Vagina (tissue), 2 donors: Measurements from ENCODE around the gene USO1. TPM values are rescaled to one million over a fixed set of nuclear protein-coding genes. Genes with fewer than 3 reads are reported as not detected.

ENCODE experiments used
- DNase-seq, 2 donors: peaks; one replicate each; pipeline ENCODE4 v3.0.0-alpha.2; 2017; ENCODE audit errors: extremely low spot score in 2 of 2
- H3K27ac ChIP-seq: fragments of 200-600 bp; sonication (generic); one replicate; pipeline ENCODE4 v1.5.1; 2019
- H3K27me3 ChIP-seq: fragments of 200-600 bp; sonication (generic); one replicate; pipeline ENCODE4 v1.5.1; 2019
- H3K36me3 ChIP-seq, 2 donors: fragments of 200-600 bp; sonication (generic); one replicate each; pipeline ENCODE4 v1.5.1; 2017 to 2019
- H3K4me1 ChIP-seq: fragments of 200-600 bp; sonication (generic); one replicate; pipeline ENCODE4 v1.5.1; 2019
- H3K4me3 ChIP-seq, 2 donors: fragments of 200-600 bp; sonication (generic); 1 replicate in 1 of 2; 2 replicates in 1 of 2; pipeline ENCODE4 v1.5.1; 2016 to 2019
- H3K9me3 ChIP-seq: fragments of 200-600 bp; sonication (generic); one replicate; pipeline ENCODE4 v1.5.1; 2019
- POLR2A ChIP-seq, 2 donors: fragments of 450-650 bp; IDR thresholded peaks; one replicate each; pipeline ENCODE4 v1.6.1; 2017; ENCODE audit warnings: antibody characterized with exemption in 2 of 2, mild to moderate bottlenecking in 2 of 2, moderate library complexity in 2 of 2
- POLR2AphosphoS5 ChIP-seq, 2 donors: sonication (generic); formaldehyde crosslinking; IDR thresholded peaks; one replicate each; pipeline ENCODE4 v1.9.0; 2017; ENCODE audit warnings: antibody characterized with exemption in 2 of 2, mild to moderate bottlenecking in 2 of 2, low read depth in 1 of 2; ENCODE audit not compliant: insufficient read depth in 1 of 2
- intact Hi-C: fragments of 100-400 bp; cut with DNase I; formaldehyde crosslinking; loops from one replicate; pipeline ENCODE4 v1.15.1; 2023
- total RNA-seq: library from RNA; depleted of rRNA; stranded (reverse); fragments of >200 nt; gene quantifications from one replicate; pipeline ENCODE4 v1.2.3, GENCODE V29; 2016
- TF ChIP-seq, protein P1 (sequence below), 3 experiments: fragments of 450-650 bp in 2 of 3; fragments of 200-600 bp in 1 of 3; sonication (generic) in 1 of 3; IDR thresholded peaks; one replicate each; pipeline ENCODE4 v1.5.1; 2017 to 2019; ENCODE audit warnings: antibody characterized with exemption in 3 of 3, mild to moderate bottlenecking in 2 of 3, moderate library complexity in 2 of 3

The USO1 gene, protein sequence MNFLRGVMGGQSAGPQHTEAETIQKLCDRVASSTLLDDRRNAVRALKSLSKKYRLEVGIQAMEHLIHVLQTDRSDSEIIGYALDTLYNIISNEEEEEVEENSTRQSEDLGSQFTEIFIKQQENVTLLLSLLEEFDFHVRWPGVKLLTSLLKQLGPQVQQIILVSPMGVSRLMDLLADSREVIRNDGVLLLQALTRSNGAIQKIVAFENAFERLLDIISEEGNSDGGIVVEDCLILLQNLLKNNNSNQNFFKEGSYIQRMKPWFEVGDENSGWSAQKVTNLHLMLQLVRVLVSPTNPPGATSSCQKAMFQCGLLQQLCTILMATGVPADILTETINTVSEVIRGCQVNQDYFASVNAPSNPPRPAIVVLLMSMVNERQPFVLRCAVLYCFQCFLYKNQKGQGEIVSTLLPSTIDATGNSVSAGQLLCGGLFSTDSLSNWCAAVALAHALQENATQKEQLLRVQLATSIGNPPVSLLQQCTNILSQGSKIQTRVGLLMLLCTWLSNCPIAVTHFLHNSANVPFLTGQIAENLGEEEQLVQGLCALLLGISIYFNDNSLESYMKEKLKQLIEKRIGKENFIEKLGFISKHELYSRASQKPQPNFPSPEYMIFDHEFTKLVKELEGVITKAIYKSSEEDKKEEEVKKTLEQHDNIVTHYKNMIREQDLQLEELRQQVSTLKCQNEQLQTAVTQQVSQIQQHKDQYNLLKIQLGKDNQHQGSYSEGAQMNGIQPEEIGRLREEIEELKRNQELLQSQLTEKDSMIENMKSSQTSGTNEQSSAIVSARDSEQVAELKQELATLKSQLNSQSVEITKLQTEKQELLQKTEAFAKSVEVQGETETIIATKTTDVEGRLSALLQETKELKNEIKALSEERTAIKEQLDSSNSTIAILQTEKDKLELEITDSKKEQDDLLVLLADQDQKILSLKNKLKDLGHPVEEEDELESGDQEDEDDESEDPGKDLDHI
- 47.9 TPM for total RNA-seq

DNA sequence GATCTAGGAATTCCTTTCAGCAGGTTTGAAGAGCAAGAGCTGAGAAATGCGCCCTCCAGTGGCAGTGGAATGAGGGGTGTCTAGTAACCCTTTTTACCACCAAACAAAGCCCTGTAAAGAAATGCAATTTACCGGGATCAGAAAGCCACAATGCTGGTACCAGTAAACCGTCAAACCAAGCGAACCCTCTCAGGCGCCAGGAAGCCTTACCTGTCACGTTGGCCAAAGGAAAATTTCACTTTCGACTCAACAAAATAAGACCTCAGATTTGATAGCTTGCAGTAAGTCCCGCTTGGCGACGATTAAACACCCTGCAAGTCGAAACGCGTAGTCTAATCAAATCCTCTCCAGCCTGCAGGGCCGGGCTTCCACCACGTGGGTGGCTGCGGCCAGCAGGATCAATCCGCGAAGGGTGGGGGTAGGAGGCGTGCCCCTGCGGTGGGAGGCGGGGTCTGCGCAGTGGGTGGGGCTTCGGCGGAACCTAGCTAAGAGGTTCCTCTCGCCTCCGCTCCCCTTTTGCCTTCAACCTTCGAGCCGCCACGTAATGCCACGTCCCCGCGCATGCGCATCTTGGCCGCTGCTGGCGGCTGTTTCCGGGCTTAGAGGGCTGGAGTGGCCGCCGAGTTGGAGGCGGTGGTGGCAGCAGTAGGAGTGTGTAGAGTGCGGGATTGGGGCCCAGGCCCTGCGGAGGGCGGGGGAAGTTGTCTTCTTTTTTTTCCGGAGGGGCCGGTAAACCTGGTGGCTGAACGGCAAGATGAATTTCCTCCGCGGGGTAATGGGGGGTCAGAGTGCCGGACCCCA, at the start of gene USO1:
USO1 (plus strand) TSS at position 512 of the 801 bp plus-strand sequence; CDS start at position 755, 243 bp downstream.
- Histone ChIP-seq H3K4me1 (peaks cover 51% of the 10 kb centered on the region), H3K27ac (peak within 1 kb of the TSS; percentile 95), H3K27me3 (no peaks in the 10 kb centered on the region), H3K9me3 (no peaks in the 10 kb centered on the region), H3K4me3 (peak within 1 kb of the TSS; percentile 70 to 95), H3K36me3 (no peaks in the 10 kb centered on the region)
- intact Hi-C loops, result loop anchor here (2.0 kb wide), 1 partner anchor 51 kb away; the partner anchor contains the start of gene G3BP2
- DNase-seq, result peak; percentile 99
- TF ChIP-seq, protein P1, sequence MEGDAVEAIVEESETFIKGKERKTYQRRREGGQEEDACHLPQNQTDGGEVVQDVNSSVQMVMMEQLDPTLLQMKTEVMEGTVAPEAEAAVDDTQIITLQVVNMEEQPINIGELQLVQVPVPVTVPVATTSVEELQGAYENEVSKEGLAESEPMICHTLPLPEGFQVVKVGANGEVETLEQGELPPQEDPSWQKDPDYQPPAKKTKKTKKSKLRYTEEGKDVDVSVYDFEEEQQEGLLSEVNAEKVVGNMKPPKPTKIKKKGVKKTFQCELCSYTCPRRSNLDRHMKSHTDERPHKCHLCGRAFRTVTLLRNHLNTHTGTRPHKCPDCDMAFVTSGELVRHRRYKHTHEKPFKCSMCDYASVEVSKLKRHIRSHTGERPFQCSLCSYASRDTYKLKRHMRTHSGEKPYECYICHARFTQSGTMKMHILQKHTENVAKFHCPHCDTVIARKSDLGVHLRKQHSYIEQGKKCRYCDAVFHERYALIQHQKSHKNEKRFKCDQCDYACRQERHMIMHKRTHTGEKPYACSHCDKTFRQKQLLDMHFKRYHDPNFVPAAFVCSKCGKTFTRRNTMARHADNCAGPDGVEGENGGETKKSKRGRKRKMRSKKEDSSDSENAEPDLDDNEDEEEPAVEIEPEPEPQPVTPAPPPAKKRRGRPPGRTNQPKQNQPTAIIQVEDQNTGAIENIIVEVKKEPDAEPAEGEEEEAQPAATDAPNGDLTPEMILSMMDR (IDR thresholded peaks at IDR 0.05), result peak; percentile 25 to 51 (median 41)
- peak; percentile 52 to 97 for TF ChIP-seq POLR2A (IDR thresholded peaks at IDR 0.05)
- TF ChIP-seq POLR2AphosphoS5 (IDR thresholded peaks at IDR 0.05; ENCODE audit: insufficient read depth in 1 of 2, low read depth in 1 of 2), result peak; percentile 90 to 99

DNA sequence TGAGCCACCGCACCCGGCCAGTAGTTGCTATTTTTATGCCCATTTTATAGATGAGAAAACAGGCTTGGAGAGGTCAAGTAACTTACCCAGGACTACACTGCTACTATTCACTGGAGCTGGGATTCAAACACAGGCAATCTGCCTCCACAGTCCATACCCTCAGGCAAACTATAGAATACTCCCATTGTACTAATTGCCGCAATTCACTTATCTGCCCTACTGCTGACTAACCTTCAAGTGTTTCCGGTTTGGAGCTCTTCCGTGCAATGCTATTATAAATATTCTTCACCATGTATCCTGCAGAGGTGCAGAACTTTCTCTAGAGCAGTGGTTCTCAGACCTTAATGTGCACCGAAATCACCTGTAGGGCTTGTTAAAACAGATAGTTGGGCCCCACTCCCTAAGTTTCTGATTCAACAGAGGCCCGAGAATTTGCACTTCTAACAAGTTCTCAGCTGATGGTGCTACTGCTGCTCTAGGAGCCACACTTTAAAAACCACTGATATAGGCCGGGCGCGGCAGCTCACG, 49.3 kb upstream of the USO1 start:
- no peaks in the 10 kb centered on the region for H3K27me3 ChIP-seq
- no peaks in the 10 kb centered on the region for H3K9me3 ChIP-seq
- TF ChIP-seq POLR2A (IDR thresholded peaks at IDR 0.05) (no peak), POLR2AphosphoS5 (IDR thresholded peaks at IDR 0.05; ENCODE audit: insufficient read depth in 1 of 2, low read depth in 1 of 2) (no peak)
- TF ChIP-seq, protein P1 (IDR thresholded peaks at IDR 0.05), result no peak
- H3K4me1 ChIP-seq, result peaks cover 30% of the 10 kb centered on the region
- DNase-seq, result no peak
- H3K4me3 ChIP-seq, result no peak overlapping the region
- intact Hi-C loops, result no loop called here
- H3K36me3 ChIP-seq, result no peaks in the 10 kb centered on the region
- no peak overlapping the region for H3K27ac ChIP-seq

DNA sequence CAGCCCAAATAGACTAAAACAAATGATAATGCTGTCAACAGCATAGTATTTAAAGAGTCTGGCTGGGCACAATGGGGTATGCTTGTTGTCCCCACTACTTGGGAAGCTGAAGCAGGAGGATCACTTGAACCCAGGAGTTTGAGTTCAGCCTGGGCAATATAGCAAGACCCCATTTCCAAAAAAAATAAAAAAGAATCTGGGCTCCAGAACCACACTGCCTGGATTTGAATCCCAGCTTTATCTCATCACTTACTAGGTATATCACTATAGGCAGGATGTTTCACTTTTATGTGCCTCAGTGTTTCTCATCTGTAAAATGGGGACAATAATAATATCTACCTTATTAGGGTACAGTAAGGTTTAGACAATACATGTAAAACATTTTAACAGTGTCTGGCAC, 45.9 kb upstream of the USO1 start:
- intact Hi-C loops, result no loop called here
- no peak overlapping the region for H3K27ac ChIP-seq
- H3K4me3 ChIP-seq, result no peak overlapping the region
- H3K4me1 ChIP-seq, result peaks cover 8% of the 10 kb centered on the region
- no peaks in the 10 kb centered on the region for H3K36me3 ChIP-seq
- no peaks in the 10 kb centered on the region for H3K27me3 ChIP-seq
- TF ChIP-seq, protein P1 (IDR thresholded peaks at IDR 0.05), result no peak
- no peak for TF ChIP-seq POLR2AphosphoS5 (IDR thresholded peaks at IDR 0.05; ENCODE audit: insufficient read depth in 1 of 2, low read depth in 1 of 2)
- no peak for TF ChIP-seq POLR2A (IDR thresholded peaks at IDR 0.05)
- no peak for DNase-seq
- H3K9me3 ChIP-seq, result no peaks in the 10 kb centered on the region

DNA sequence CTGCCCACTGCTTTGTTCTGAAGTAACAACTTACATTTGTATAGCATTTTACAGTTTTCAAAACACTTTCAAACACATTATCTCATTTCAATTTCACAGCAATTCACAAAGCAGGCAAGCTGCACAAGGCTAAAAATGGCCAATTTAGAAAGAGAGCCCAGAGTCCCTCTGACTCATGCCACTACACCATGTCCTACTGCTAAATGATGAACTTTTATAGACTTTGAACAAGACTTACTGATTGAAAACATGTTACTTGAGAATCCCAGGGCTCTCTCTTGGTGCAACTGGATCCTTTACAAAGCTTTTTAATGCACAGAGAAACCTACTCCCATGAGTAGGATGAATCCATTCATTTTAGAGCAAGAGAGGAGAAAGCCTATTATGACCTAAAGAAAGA, 45.4 kb upstream of the USO1 start:
- TF ChIP-seq, protein P1 (IDR thresholded peaks at IDR 0.05), result no peak
- TF ChIP-seq POLR2AphosphoS5 (IDR thresholded peaks at IDR 0.05; ENCODE audit: insufficient read depth in 1 of 2, low read depth in 1 of 2) (no peak), POLR2A (IDR thresholded peaks at IDR 0.05) (no peak)
- Histone ChIP-seq H3K27ac (no peak overlapping the region), H3K27me3 (no peaks in the 10 kb centered on the region), H3K9me3 (no peaks in the 10 kb centered on the region), H3K4me1 (peaks cover 5% of the 10 kb centered on the region), H3K36me3 (no peaks in the 10 kb centered on the region), H3K4me3 (no peak overlapping the region)
- intact Hi-C loops, result no loop called here
- DNase-seq, result no peak
